ENCODE results near the gene KIAA0232. TPM values are rescaled to one million over a fixed set of nuclear protein-coding genes. Genes with fewer than 3 reads are reported as not detected.

Gene KIAA0232
- total RNA-seq, 1 experiment from 2014 or later = 28.5 TPM

GRCh38 chr4:6918338-6918737 is 135.8 kb downstream of the KIAA0232 start:
- Histone ChIP-seq H3K27ac (ENCODE audit: insufficient read length, low read depth, low read length) (no peak overlapping the region), H2AK5ac (ENCODE audit: insufficient read length, low read length) (no peak overlapping the region), H4K91ac (ENCODE audit: insufficient read length, low read depth, low read length) (no peak overlapping the region), H3K23ac (ENCODE audit: insufficient read length, low read depth, low read length) (no peak overlapping the region), H3K4me2 (ENCODE audit: insufficient read depth, insufficient read length, low read length) (no peak overlapping the region), H2BK20ac (ENCODE audit: low read depth, low read length, poor library complexity, severe bottlenecking) (no peak overlapping the region), H4K5ac (ENCODE audit: insufficient read length, low read depth, low read length) (no peak overlapping the region), H3K79me1 (ENCODE audit: insufficient read depth, low read depth, low read length, poor library complexity, severe bottlenecking) (peaks cover 5% of the 10 kb centered on the region), H3K9me3 (ENCODE audit: control insufficient read depth, low read depth, low read length) (no peaks in the 10 kb centered on the region), H4K20me1 (ENCODE audit: control insufficient read depth, insufficient read depth, insufficient read length) (no peaks in the 10 kb centered on the region), H3K23me2 (ENCODE audit: insufficient read length, low read depth, low read length, poor library complexity, severe bottlenecking) (no peaks in the 10 kb centered on the region), H4K8ac (replicated peaks; ENCODE audit: insufficient read length, low read depth, low read length) (no peak overlapping the region), H2BK12ac (ENCODE audit: insufficient read length, low read depth, low read length) (no peak overlapping the region), H2BK15ac (ENCODE audit: low read depth, low read length) (no peak overlapping the region), H3K79me2 (ENCODE audit: insufficient read depth, low read length) (no peaks in the 10 kb centered on the region; the same call in 1 of the 2 replicates), H3K14ac (ENCODE audit: insufficient read depth, low read length) (no peak overlapping the region), H3K9ac (ENCODE audit: extremely low read depth, insufficient read length, low read length) (no peak overlapping the region), H3K27me3 (ENCODE audit: insufficient read depth, low read length) (no peaks in the 10 kb centered on the region), H3K56ac (ENCODE audit: insufficient read length, low read depth, low read length) (no peak overlapping the region), H2BK120ac (ENCODE audit: low read depth, low read length, poor library complexity, severe bottlenecking) (no peak overlapping the region), H3K18ac (ENCODE audit: insufficient read length, low read depth, low read length) (no peak overlapping the region), H3K4ac (ENCODE audit: low read depth, low read length) (no peak overlapping the region), H2AFZ (ENCODE audit: low read length) (no peak overlapping the region), H3T11ph (ENCODE audit: low read length) (no peak overlapping the region), H2BK5ac (ENCODE audit: insufficient read length, low read length) (no peak overlapping the region), H3K4me1 (ENCODE audit: insufficient read depth, low read length) (peaks cover 4% of the 10 kb centered on the region; the same call in 1 of the 2 replicates)
- DNase-seq = no peak
- Mint-ChIP-seq H3K4me3 (no peak overlapping the region), H3K9me3 (no peaks in the 10 kb centered on the region), H3K36me3 (ENCODE audit: insufficient read depth in 1 of 3, low read depth in 3 of 3) (peaks cover 3 to 4% (median 3%) of the 10 kb centered on the region in 3 experiments; a peak in 5 of 7 replicates), H3K27me3 (ENCODE audit: low read depth) (no peaks in the 10 kb centered on the region), H3K4me1 (peaks cover 33 to 42% of the 10 kb centered on the region in 2 experiments), H3K27ac (no peak overlapping the region)
- WGBS (ENCODE audit: extremely low coverage, insufficient read length, low lambda C conversion rate) = no CpG with 5 or more reads among the region's 7 CpGs
- TF ChIP-seq CTCF (conservative IDR thresholded peaks at IDR 0.05) = no peak

Measured in H9 (cell line).